Measurements from ENCODE around the gene PKD1. TPM values are rescaled to one million over a fixed set of nuclear protein-coding genes. Genes with fewer than 3 reads are reported as not detected.
"Not testable (repeated sequence)": the region's sequence is repeated elsewhere in the genome, so short reads cannot be mapped to it uniquely, and the experiment has no call there.

Gene PKD1
- total RNA-seq, 1 experiment from 2014 or later, result 83.5 TPM

- peak; percentile 81 for DNase-seq (ENCODE audit: low read depth)
Observed at GRCh38 chr16:2124694-2125444, 10.8 kb downstream of the PKD1 start.

GRCh38 chr16:2124377-2124693 is 11.4 kb downstream of the PKD1 start:
- DNase-seq (ENCODE audit: low read depth), result not testable (repeated sequence)

GRCh38 chr16:2123706-2124376 is 11.9 kb downstream of the PKD1 start:
- DNase-seq (ENCODE audit: low read depth), result not testable (repeated sequence)

GRCh38 chr16:2122934-2123683 is 12.6 kb downstream of the PKD1 start:
- DNase-seq (ENCODE audit: low read depth), result not testable (repeated sequence)

GRCh38 chr16:2122429-2122828 is 13.3 kb downstream of the PKD1 start:
- no peak for DNase-seq (ENCODE audit: low read depth)

- DNase-seq (ENCODE audit: low read depth), result no peak
Observed at GRCh38 chr16:2121853-2122252, 13.8 kb downstream of the PKD1 start.

- peak; percentile 60 for DNase-seq (ENCODE audit: low read depth)
Observed at GRCh38 chr16:2121325-2121724, 14.4 kb downstream of the PKD1 start.

GRCh38 chr16:2117960-2118722 is 17.6 kb downstream of the PKD1 start:
- not testable (repeated sequence) for DNase-seq (ENCODE audit: low read depth)

- DNase-seq (ENCODE audit: low read depth), result not testable (repeated sequence)
Observed at GRCh38 chr16:2117341-2117740, 18.4 kb downstream of the PKD1 start.

- not testable (repeated sequence) for DNase-seq (ENCODE audit: low read depth)
Observed at GRCh38 chr16:2116428-2116827, 19.3 kb downstream of the PKD1 start.

GRCh38 chr16:2115591-2115973 is 20.1 kb downstream of the PKD1 start:
- no peak for DNase-seq (ENCODE audit: low read depth)

GRCh38 chr16:2114885-2115590 is 20.7 kb downstream of the PKD1 start:
- DNase-seq (ENCODE audit: low read depth), result not testable (repeated sequence)

GRCh38 chr16:2114225-2114624 is 21.5 kb downstream of the PKD1 start:
- DNase-seq (ENCODE audit: low read depth), result not testable (repeated sequence)

GRCh38 chr16:2112539-2113106 is 23.1 kb downstream of the PKD1 start:
- not testable (repeated sequence) for DNase-seq (ENCODE audit: low read depth)

GRCh38 chr16:2111412-2112335 is 24.0 kb downstream of the PKD1 start:
- DNase-seq (ENCODE audit: low read depth), result not testable (repeated sequence)

GRCh38 chr16:2111009-2111353 is 24.7 kb downstream of the PKD1 start:
- DNase-seq (ENCODE audit: low read depth), result not testable (repeated sequence)

- DNase-seq (ENCODE audit: low read depth), result not testable (repeated sequence)
Observed at GRCh38 chr16:2110332-2111008, 25.2 kb downstream of the PKD1 start.

GRCh38 chr16:2109872-2110271 is 25.8 kb downstream of the PKD1 start:
- DNase-seq (ENCODE audit: low read depth), result not testable (repeated sequence)

- not testable (repeated sequence) for DNase-seq (ENCODE audit: low read depth)
Observed at GRCh38 chr16:2109271-2109580, 26.5 kb downstream of the PKD1 start.
